ENCODE measurements around the gene ANP32B. TPM values are rescaled to one million over a fixed set of nuclear protein-coding genes. Genes with fewer than 3 reads are reported as not detected.

Gene ANP32B
- total RNA-seq, 2 experiments from 2014 or later = 32.1 to 389 TPM

DNA sequence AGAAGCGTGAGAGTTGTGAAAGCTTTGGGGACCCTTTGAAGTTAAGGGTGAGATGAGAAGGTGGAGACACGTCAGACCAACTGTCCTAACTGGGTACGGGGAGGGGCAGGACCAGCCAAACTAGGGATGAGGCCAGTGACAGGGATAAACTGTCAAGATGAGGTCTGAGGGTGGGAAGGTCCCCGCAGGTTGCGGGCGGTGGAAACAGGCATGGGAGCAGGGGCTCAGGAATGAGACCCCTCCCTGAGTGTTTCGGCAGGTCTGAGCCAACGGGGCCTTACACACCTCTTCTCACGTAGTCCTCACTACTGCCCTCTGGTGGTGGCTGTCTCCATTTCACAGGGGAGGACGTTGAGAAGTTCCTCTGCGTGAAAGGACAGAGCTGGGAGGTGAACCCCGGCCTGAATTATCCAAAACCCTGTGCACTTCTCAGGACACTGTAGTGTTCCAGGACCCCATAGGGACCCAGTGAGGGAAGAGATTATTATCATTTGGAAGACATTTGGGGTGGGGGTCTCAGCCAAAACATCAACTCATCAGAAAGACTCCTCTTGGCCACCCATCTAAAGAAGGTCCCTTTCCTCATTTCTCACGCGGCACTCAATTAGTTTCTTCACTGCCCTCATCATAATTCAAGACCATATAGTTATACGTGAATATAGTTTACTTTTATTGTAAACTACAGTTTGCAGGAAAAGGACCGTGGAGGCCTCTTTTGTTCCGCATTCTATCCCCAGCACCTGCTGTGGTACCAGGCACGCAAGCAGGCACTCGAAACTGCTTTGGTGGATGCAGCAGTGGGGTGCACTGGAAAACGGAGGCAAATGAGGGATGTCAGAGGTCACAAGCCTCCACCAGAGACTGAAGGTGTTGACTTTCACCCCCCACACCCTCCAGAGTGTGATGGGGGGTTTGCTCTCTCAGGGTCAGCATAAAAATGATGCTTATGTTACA lies 51.7 kb downstream of the ANP32B start:
- DNase-seq (ENCODE audit: low spot score) = peak; percentile 89
- TF ChIP-seq, protein P1, sequence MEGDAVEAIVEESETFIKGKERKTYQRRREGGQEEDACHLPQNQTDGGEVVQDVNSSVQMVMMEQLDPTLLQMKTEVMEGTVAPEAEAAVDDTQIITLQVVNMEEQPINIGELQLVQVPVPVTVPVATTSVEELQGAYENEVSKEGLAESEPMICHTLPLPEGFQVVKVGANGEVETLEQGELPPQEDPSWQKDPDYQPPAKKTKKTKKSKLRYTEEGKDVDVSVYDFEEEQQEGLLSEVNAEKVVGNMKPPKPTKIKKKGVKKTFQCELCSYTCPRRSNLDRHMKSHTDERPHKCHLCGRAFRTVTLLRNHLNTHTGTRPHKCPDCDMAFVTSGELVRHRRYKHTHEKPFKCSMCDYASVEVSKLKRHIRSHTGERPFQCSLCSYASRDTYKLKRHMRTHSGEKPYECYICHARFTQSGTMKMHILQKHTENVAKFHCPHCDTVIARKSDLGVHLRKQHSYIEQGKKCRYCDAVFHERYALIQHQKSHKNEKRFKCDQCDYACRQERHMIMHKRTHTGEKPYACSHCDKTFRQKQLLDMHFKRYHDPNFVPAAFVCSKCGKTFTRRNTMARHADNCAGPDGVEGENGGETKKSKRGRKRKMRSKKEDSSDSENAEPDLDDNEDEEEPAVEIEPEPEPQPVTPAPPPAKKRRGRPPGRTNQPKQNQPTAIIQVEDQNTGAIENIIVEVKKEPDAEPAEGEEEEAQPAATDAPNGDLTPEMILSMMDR (conservative IDR thresholded peaks at IDR 0.05; ENCODE audit: low read length) = peak; percentile 91
- no peak for TF ChIP-seq EZH2phosphoT487 (IDR thresholded peaks at IDR 0.05; ENCODE audit: borderline replicate concordance, low read depth, low read length)
- BruUV-seq (replicated peaks) = no TSS peak
- Histone ChIP-seq H3K4me3 (ENCODE audit: low read depth, low read length, poor library complexity, severe bottlenecking) (peak overlapping the region; percentile 34), H3K9me2 (ENCODE audit: insufficient read depth, low read length) (no peaks in the 10 kb centered on the region), H3K36me3 (ENCODE audit: insufficient read depth, low read length) (no peaks in the 10 kb centered on the region), H3K79me2 (ENCODE audit: insufficient read depth, low read depth, low read length) (no peaks in the 10 kb centered on the region), H3K4me1 (ENCODE audit: insufficient read depth, low read length, poor library complexity, severe bottlenecking) (peaks cover 30% of the 10 kb centered on the region), H2AFZ (ENCODE audit: low read length) (peak overlapping the region; percentile 88), H3K4me2 (ENCODE audit: low read length) (peak overlapping the region; percentile 74), H3K27ac (ENCODE audit: low read depth, low read length, poor library complexity, severe bottlenecking) (no peak overlapping the region), H3K9me3 (ENCODE audit: low read length) (no peaks in the 10 kb centered on the region), H4K20me1 (ENCODE audit: insufficient read depth, low read length) (no peaks in the 10 kb centered on the region)
- intact Hi-C loops (cut with micrococcal nuclease; ENCODE audit: unreplicated experiment) = loop anchor here (1.0 kb wide), 3 partner anchors 52 to 112 kb away; partner anchors contain the start of gene ANP32B
- ChIA-PET POLR2A (interaction anchor here (0.6 to 1.0 kb wide), 2 partner anchors 24 to 112 kb away, joined by 3 to 4 read pairs; no protein-coding TSS in a partner anchor), CTCF (ENCODE audit: unreplicated experiment) (interaction anchor here (0.5 to 0.9 kb wide), 5 partner anchors 9 to 165 kb away, joined by 3 read pairs; partner anchors contain the start of gene ANP32B)

DNA sequence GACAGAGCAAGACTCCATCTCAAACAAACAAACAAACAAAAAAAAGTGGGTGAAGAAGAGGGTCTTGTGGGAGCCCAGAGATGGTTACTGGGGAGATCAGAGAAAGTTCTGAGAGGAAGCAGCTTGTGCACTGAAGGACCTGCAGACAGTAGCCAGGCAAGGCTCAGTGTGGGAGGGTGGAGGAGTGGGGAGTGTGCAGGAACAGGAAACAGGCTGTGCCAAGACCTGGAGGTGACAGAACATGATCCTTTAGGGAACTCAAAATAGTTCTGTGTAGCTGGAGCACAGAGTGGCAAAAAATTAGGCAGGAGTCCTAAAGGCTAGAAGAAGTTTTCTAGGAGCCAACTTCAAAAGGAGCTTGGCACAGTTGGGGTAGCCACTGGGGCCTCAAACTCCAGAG lies 54.2 kb downstream of the ANP32B start:
- DNase-seq (ENCODE audit: low spot score) = no peak
- ChIA-PET CTCF (ENCODE audit: unreplicated experiment) (interaction anchor here (0.6 to 1.4 kb wide), 3 partner anchors 113 to 247 kb away, joined by 3 to 5 read pairs (median 3); partner anchors contain the start of gene TRMO), POLR2A (interaction anchor here (0.7 to 2.4 kb wide), 8 partner anchors 9 to 114 kb away, joined by 3 to 17 read pairs (median 4); partner anchors contain the start of gene ANP32B)
- H3K4me2 ChIP-seq (ENCODE audit: low read length) = no peak overlapping the region
- no peaks in the 10 kb centered on the region for H3K9me2 ChIP-seq (ENCODE audit: insufficient read depth, low read length)
- no peaks in the 10 kb centered on the region for H4K20me1 ChIP-seq (ENCODE audit: insufficient read depth, low read length)
- H3K4me3 ChIP-seq (ENCODE audit: low read depth, low read length, poor library complexity, severe bottlenecking) = no peak overlapping the region
- H3K4me1 ChIP-seq (ENCODE audit: insufficient read depth, low read length, poor library complexity, severe bottlenecking) = peaks cover 42% of the 10 kb centered on the region
- no peaks in the 10 kb centered on the region for H3K79me2 ChIP-seq (ENCODE audit: insufficient read depth, low read depth, low read length)
- TF ChIP-seq EZH2phosphoT487 (IDR thresholded peaks at IDR 0.05; ENCODE audit: borderline replicate concordance, low read depth, low read length) = no peak
- TF ChIP-seq, protein P1 (conservative IDR thresholded peaks at IDR 0.05; ENCODE audit: low read length) = no peak
- H3K27ac ChIP-seq (ENCODE audit: low read depth, low read length, poor library complexity, severe bottlenecking) = no peak overlapping the region
- no TSS peak for BruUV-seq (replicated peaks)
- no peaks in the 10 kb centered on the region for H3K9me3 ChIP-seq (ENCODE audit: low read length)
- no peaks in the 10 kb centered on the region for H3K36me3 ChIP-seq (ENCODE audit: insufficient read depth, low read length)
- 0 out of 2 replicates have a peak overlapping the region, but pooled peaks have one; percentile 19 for H2AFZ ChIP-seq (ENCODE audit: low read length)
- intact Hi-C loops (cut with micrococcal nuclease; ENCODE audit: unreplicated experiment) = no loop called here

Measured in OCI-LY7 (cell line).